Measurements from ENCODE around the gene SRPK1.

- TF ChIP-seq CTCF (IDR thresholded peaks at IDR 0.05; ENCODE audit: low read depth, low read length, poor library complexity, severe bottlenecking) (no peak), EZH2phosphoT487 (IDR thresholded peaks at IDR 0.05; ENCODE audit: borderline replicate concordance, low read length) (no peak)
Observed at GRCh38 chr6:35839019-35839418, 81.9 kb downstream of the SRPK1 start.

All from DOHH2 (cell line).